ENCODE measurements around the gene NMS.

Gene NMS

GRCh38 chr2:100426384-100426720 lies 43.9 kb upstream of the NMS start:
- no peak overlapping the region for H3K4me3 ChIP-seq (ENCODE audit: control insufficient read depth, low read depth, low read length)
- no peak for DNase-seq (ENCODE audit: low read depth)
- no peak for TF ChIP-seq CTCF (conservative IDR thresholded peaks at IDR 0.05; ENCODE audit: control insufficient read depth, insufficient read depth, low read depth, low read length)

GRCh38 chr2:100427111-100427510 lies 43.2 kb upstream of the NMS start:
- no peak overlapping the region for H3K4me3 ChIP-seq (ENCODE audit: control insufficient read depth, low read depth, low read length)
- DNase-seq (ENCODE audit: low read depth) = no peak
- TF ChIP-seq CTCF (conservative IDR thresholded peaks at IDR 0.05; ENCODE audit: control insufficient read depth, insufficient read depth, low read depth, low read length) = no peak

- no peak overlapping the region for H3K4me3 ChIP-seq (ENCODE audit: control insufficient read depth, low read depth, low read length)
- peak; percentile 61 for DNase-seq (ENCODE audit: low read depth)
- peak; percentile 44 for TF ChIP-seq CTCF (conservative IDR thresholded peaks at IDR 0.05; ENCODE audit: control insufficient read depth, insufficient read depth, low read depth, low read length)
Measured at GRCh38 chr2:100427627-100428258, 42.5 kb upstream of the NMS start.

- no peak for TF ChIP-seq CTCF (conservative IDR thresholded peaks at IDR 0.05; ENCODE audit: control insufficient read depth, insufficient read depth, low read depth, low read length)
- DNase-seq (ENCODE audit: low read depth) = no peak
- no peak overlapping the region for H3K4me3 ChIP-seq (ENCODE audit: control insufficient read depth, low read depth, low read length)
Measured at GRCh38 chr2:100429726-100430125, 40.6 kb upstream of the NMS start.

- no peak overlapping the region for H3K4me3 ChIP-seq (ENCODE audit: control insufficient read depth, low read depth, low read length)
- no peak for TF ChIP-seq CTCF (conservative IDR thresholded peaks at IDR 0.05; ENCODE audit: control insufficient read depth, insufficient read depth, low read depth, low read length)
- DNase-seq (ENCODE audit: low read depth) = no peak
Measured at GRCh38 chr2:100437751-100438150, 32.5 kb upstream of the NMS start.

- TF ChIP-seq CTCF (conservative IDR thresholded peaks at IDR 0.05; ENCODE audit: control insufficient read depth, insufficient read depth, low read depth, low read length) = no peak
- H3K4me3 ChIP-seq (ENCODE audit: control insufficient read depth, low read depth, low read length) = no peak overlapping the region
- peak; percentile 14 for DNase-seq (ENCODE audit: low read depth)
Measured at GRCh38 chr2:100446696-100447095, 23.6 kb upstream of the NMS start.

- no peak for TF ChIP-seq CTCF (conservative IDR thresholded peaks at IDR 0.05; ENCODE audit: control insufficient read depth, insufficient read depth, low read depth, low read length)
- no peak for DNase-seq (ENCODE audit: low read depth)
- H3K4me3 ChIP-seq (ENCODE audit: control insufficient read depth, low read depth, low read length) = no peak overlapping the region
Measured at GRCh38 chr2:100451092-100451491, 19.2 kb upstream of the NMS start.

Data from fibroblast of mammary gland (primary cell).